A549 (cell line): ENCODE data around the gene TCEA3. TPM values are rescaled to one million over a fixed set of nuclear protein-coding genes. Genes with fewer than 3 reads are reported as not detected.

Experiments
- ATAC-seq, 2 experiments: fragments of 200-7000 bp in 1 of 2; fragments of >200 bp in 1 of 2; cut with Nextera tagmentation in 1 of 2; cut with Tn5 transposase in 1 of 2; 3 replicates each; pipeline versions ENCODE4 v1.8.0 to v1.9.1; 2018 to 2020; ENCODE audit warnings: mild to moderate bottlenecking in 1 of 2, moderate library complexity in 1 of 2
- CTCF ChIA-PET: fragments of 300-600 bp; sonication (Branson Sonifier 250); formaldehyde crosslinking; extraction: SDS; loops from one replicate; lab custom pipeline; 2021; ENCODE audit warnings: antibody characterized with exemption, inconsistent platforms; lab: Yijun Ruan, JAX
- POLR2A ChIA-PET: fragments of 350-600 bp; formaldehyde crosslinking; extraction: SDS; loops from one replicate; lab custom pipeline; 2021; ENCODE audit warnings: antibody characterized with exemption, inconsistent platforms; lab: Yijun Ruan, JAX
- DNase-seq, 2 experiments: peaks; one replicate each; pipeline versions ENCODE4 v3.0.0 to v3.0.0-alpha.2; 2011 to 2016; ENCODE audit warnings: low read depth in 1 of 2, low spot score in 1 of 2
- FAIRE-seq: peaks from 2 replicates; lab custom pipeline; 2011; peaks lifted over from hg19 to GRCh38; lab: Jason Lieb, UNC
- H3K27ac ChIP-seq, 2 experiments: fragments of >200 bp; sonication (Bioruptor Twin); formaldehyde crosslinking; 3 replicates each; pipeline ENCODE4 v1.5.1; 2016 to 2017
- H3K4me1 ChIP-seq: fragments of >200 bp; sonication (Bioruptor Twin); formaldehyde crosslinking; 3 replicates; pipeline ENCODE4 v1.6.1; 2016
- H3K4me2 ChIP-seq: fragments of >200 bp; sonication (Bioruptor Twin); formaldehyde crosslinking; 3 replicates; pipeline ENCODE4 v1.6.1; 2016
- H3K4me3 ChIP-seq: fragments of >200 bp; sonication (Bioruptor Twin); formaldehyde crosslinking; 3 replicates; pipeline ENCODE4 v1.5.1; 2016
- H3K9me3 ChIP-seq: fragments of >200 bp; sonication (Bioruptor Twin); formaldehyde crosslinking; 3 replicates; pipeline ENCODE4 v1.6.1; 2016
- BCL3 ChIP-seq: fragments of >200 bp; sonication (Bioruptor Twin); formaldehyde crosslinking; IDR thresholded peaks from 3 replicates; pipeline ENCODE4 v1.6.1; 2016
- BHLHE40 ChIP-seq: IDR thresholded peaks from 2 replicates; pipeline ENCODE4 v1.6.1; 2012; ENCODE audit warnings: low read depth, low read length, inconsistent platforms
- CBX2 ChIP-seq: fragments of 200-600 bp; sonication (generic); IDR thresholded peaks from 2 replicates; pipeline ENCODE4 v1.6.1; 2016; ENCODE audit warnings: low read depth, mild to moderate bottlenecking, borderline replicate concordance
- CBX8 ChIP-seq: fragments of 200-600 bp; sonication (generic); IDR thresholded peaks from 2 replicates; pipeline ENCODE4 v1.6.1; 2016
- CEBPB ChIP-seq, 2 experiments: fragments of >200 bp in 1 of 2; sonication (Bioruptor Twin) in 1 of 2; formaldehyde crosslinking in 1 of 2; IDR thresholded peaks; 2 replicates each; pipeline ENCODE4 v1.6.1; 2012 to 2016
- CHD4 ChIP-seq: fragments of 200-600 bp; sonication (generic); IDR thresholded peaks from 2 replicates; pipeline ENCODE4 v1.6.1; 2016; ENCODE audit warnings: antibody characterized with exemption, mild to moderate bottlenecking, borderline replicate concordance
- CTCF ChIP-seq: fragments of >200 bp; sonication (Bioruptor Twin); formaldehyde crosslinking; IDR thresholded peaks from 3 replicates; pipeline ENCODE4 v1.5.1; 2016
- EP300 ChIP-seq, 2 experiments: fragments of >200 bp; sonication (Bioruptor Twin); formaldehyde crosslinking; IDR thresholded peaks; 2 replicates in 1 of 2; 3 replicates in 1 of 2; pipeline ENCODE4 v1.6.1; 2016 to 2017
- ESRRA ChIP-seq: fragments of 150-350 bp; IDR thresholded peaks from 2 replicates; pipeline ENCODE4 v1.6.1; 2014; ENCODE audit warnings: mild to moderate bottlenecking, low read length, borderline replicate concordance
- FOSL2 ChIP-seq, 2 experiments: fragments of 450-650 bp in 1 of 2; fragments of >200 bp in 1 of 2; sonication (Bioruptor Twin) in 1 of 2; formaldehyde crosslinking; IDR thresholded peaks; 2 replicates each; pipeline versions ENCODE4 v1.5.0 to v1.6.1; 2016 to 2020; ENCODE audit warnings: mild to moderate bottlenecking in 1 of 2, moderate library complexity in 1 of 2
- HES2 ChIP-seq: fragments of >200 bp; sonication (Bioruptor Twin); formaldehyde crosslinking; IDR thresholded peaks from 2 replicates; pipeline ENCODE4 v1.6.1; 2016
- HMGXB4 ChIP-seq: fragments of 250-450 bp; sonication (Bioruptor Pico); IDR thresholded peaks from 2 replicates; pipeline ENCODE4 v1.5.0; 2021; ENCODE audit warnings: mild to moderate bottlenecking, moderate library complexity, borderline replicate concordance
- HOXA7 ChIP-seq: fragments of 250-450 bp; sonication (Bioruptor Pico); IDR thresholded peaks from 2 replicates; pipeline ENCODE4 v1.5.0; 2020; ENCODE audit warnings: mild to moderate bottlenecking, moderate library complexity
- HOXB5 ChIP-seq: fragments of 250-450 bp; sonication (Bioruptor Pico); IDR thresholded peaks from 2 replicates; pipeline ENCODE4 v1.5.0; 2020; ENCODE audit warnings: mild to moderate bottlenecking, moderate library complexity
- JUN ChIP-seq, 2 experiments: fragments of >200 bp; sonication (Bioruptor Twin); formaldehyde crosslinking; IDR thresholded peaks; 2 replicates in 1 of 2; 3 replicates in 1 of 2; pipeline ENCODE4 v1.6.1; 2016 to 2017
- JUNB ChIP-seq: fragments of >200 bp; sonication (Bioruptor Twin); formaldehyde crosslinking; IDR thresholded peaks from 2 replicates; pipeline ENCODE4 v1.6.1; 2016
- KDM1A ChIP-seq: fragments of 200-600 bp; sonication (generic); IDR thresholded peaks from 2 replicates; pipeline ENCODE4 v1.6.1; 2016; ENCODE audit warnings: low read depth, mild to moderate bottlenecking
- MYC ChIP-seq: IDR thresholded peaks from 2 replicates; pipeline ENCODE4 v1.6.1; 2012; ENCODE audit warnings: mild to moderate bottlenecking, inconsistent platforms, low read length, improper control_type of control experiment, borderline replicate concordance
- NPAS2 ChIP-seq: fragments of 250-450 bp; sonication (Bioruptor Pico); IDR thresholded peaks from 2 replicates; pipeline ENCODE4 v1.8.0; 2022; ENCODE audit warnings: mild to moderate bottlenecking, moderate library complexity, borderline replicate concordance
- PBX3 ChIP-seq: IDR thresholded peaks from 2 replicates; pipeline ENCODE4 v1.6.1; 2012
- PHF8 ChIP-seq: fragments of 200-600 bp; sonication (generic); IDR thresholded peaks from 2 replicates; pipeline ENCODE4 v1.6.1; 2016; ENCODE audit warnings: low read depth, mild to moderate bottlenecking, antibody characterized with exemption, moderate library complexity, borderline replicate concordance
- POLR2A ChIP-seq: IDR thresholded peaks from 2 replicates; pipeline ENCODE4 v1.6.1; 2012; ENCODE audit warnings: mild to moderate bottlenecking, low read length
- POLR2AphosphoS2 ChIP-seq: conservative IDR thresholded peaks from 2 replicates; pipeline ENCODE4 v1.6.1; 2012; ENCODE audit warnings: low read length, improper control_type of control experiment, inconsistent platforms
- RARB ChIP-seq: fragments of 250-450 bp; sonication (Bioruptor Pico); IDR thresholded peaks from 2 replicates; pipeline ENCODE4 v1.8.0; 2021; ENCODE audit warnings: mild to moderate bottlenecking, moderate library complexity
- RCOR1 ChIP-seq: fragments of 150-350 bp; IDR thresholded peaks from 2 replicates; pipeline ENCODE4 v1.6.1; 2014; ENCODE audit warnings: antibody characterized with exemption, low read length, low read depth
- RFX5 ChIP-seq: fragments of 450-650 bp; IDR thresholded peaks from 2 replicates; pipeline ENCODE4 v1.7.1; 2014; ENCODE audit warnings: antibody characterized with exemption, mild to moderate bottlenecking, moderate library complexity
- TFCP2L1 ChIP-seq: fragments of 250-450 bp; sonication (Bioruptor Pico); IDR thresholded peaks from 2 replicates; pipeline ENCODE4 v1.5.0; 2021; ENCODE audit warnings: mild to moderate bottlenecking
- ZC3H11A ChIP-seq: fragments of 450-650 bp; IDR thresholded peaks from 2 replicates; pipeline ENCODE4 v1.6.1; 2014; ENCODE audit warnings: antibody characterized with exemption, mild to moderate bottlenecking
- ZNF302 ChIP-seq: fragments of 250-450 bp; sonication (Bioruptor Pico); IDR thresholded peaks from 2 replicates; pipeline ENCODE4 v1.9.0; 2021; ENCODE audit warnings: inconsistent platforms, mild to moderate bottlenecking, moderate library complexity
- WGBS: methylation state at CpG from one replicate; pipeline ENCODE4 v1.1.6; 2017; ENCODE audit errors: missing lambda C conversion rate; 5-methylcytosine and 5-hydroxymethylcytosine counted together
- polyA plus RNA-seq, 4 experiments: library from polyadenylated mRNA; depleted of rRNA in 3 of 4; stranded (reverse); fragments of >200 nt; fragmentation: RNase III in 1 of 4; extraction: RNeasy Plus Mini Kit Qiagen cat#74134 plus additional on column Dnase treatment in 1 of 4; gene quantifications; 2 replicates in 3 of 4; 3 replicates in 1 of 4; pipeline ENCODE4 v1.2.3, GENCODE V29; 2011 to 2017

The TCEA3 gene
- polyA plus RNA-seq, 2 of the 4 experiments (the other 2 are of a cell fraction): 0.58 TPM

- POLR2A ChIA-PET: no interaction called here
- TF ChIP-seq CEBPB (IDR thresholded peaks at IDR 0.05) (no peak), CTCF (no peak), PHF8 (no peak), NPAS2 (CRISPR knock-in tag) (no peak), HOXB5 (CRISPR knock-in tag) (no peak), PBX3 (no peak), HMGXB4 (no peak), FOSL2 (IDR thresholded peaks at IDR 0.05) (no peak), FOSL2 (CRISPR knock-in tag; IDR thresholded peaks at IDR 0.05) (no peak), CHD4 (no peak), ESRRA (no peak), HOXA7 (no peak), BCL3 (no peak), MYC (no peak), POLR2A (no peak), BHLHE40 (no peak)
- ATAC-seq (no peak), FAIRE-seq (no peak), DNase-seq (no peak)
- Histone ChIP-seq H3K9me3 (no peaks in the 10 kb centered on the region), H3K4me2 (no peak overlapping the region), H3K4me3 (no peak overlapping the region), H3K4me1 (no peaks in the 10 kb centered on the region), H3K27ac (no peak overlapping the region)
- WGBS: no CpG with 5 or more reads among the region's 5 CpGs
- CTCF ChIA-PET: no interaction called here
Measured at GRCh38 chr1:23431431-23431830, 6.9 kb upstream of the TCEA3 start.

GRCh38 chr1:23430803-23431202 is 6.3 kb upstream of the TCEA3 start:
- ATAC-seq (no peak), DNase-seq (no peak), FAIRE-seq (no peak)
- H3K4me2 ChIP-seq: no peak overlapping the region
- POLR2A ChIA-PET: no interaction called here
- H3K4me3 ChIP-seq: no peak overlapping the region
- no peaks in the 10 kb centered on the region for H3K4me1 ChIP-seq
- 92% methylated on average over 10 of the region's 12 CpGs for WGBS
- no peak overlapping the region for H3K27ac ChIP-seq
- H3K9me3 ChIP-seq: no peaks in the 10 kb centered on the region
- TF ChIP-seq PHF8 (no peak), JUN (IDR thresholded peaks at IDR 0.05) (no peak), RFX5 (no peak), POLR2AphosphoS2 (no peak), CBX2 (no peak), RARB (CRISPR knock-in tag) (no peak), HES2 (no peak), JUNB (no peak), ZC3H11A (no peak), ZNF302 (CRISPR knock-in tag) (no peak), EP300 (IDR thresholded peaks at IDR 0.05) (no peak), BCL3 (no peak), FOSL2 (IDR thresholded peaks at IDR 0.05) (no peak), FOSL2 (CRISPR knock-in tag; IDR thresholded peaks at IDR 0.05) (no peak), TFCP2L1 (CRISPR knock-in tag) (no peak), CBX8 (no peak), RCOR1 (no peak), KDM1A (no peak)
- CTCF ChIA-PET: interaction anchor here (2.2 kb wide), 1 partner anchor 27 kb away, joined by 8 read pairs; no protein-coding TSS in a partner anchor
